ENCODE measurements around the gene UPF3A. TPM values are rescaled to one million over a fixed set of nuclear protein-coding genes. Genes with fewer than 3 reads are reported as not detected.
"Not testable (repeated sequence)": the region's sequence is repeated elsewhere in the genome, so short reads cannot be mapped to it uniquely, and the experiment has no call there.

Gene UPF3A
- total RNA-seq, 1 donor from 2014 or later = 60.4 TPM

DNA sequence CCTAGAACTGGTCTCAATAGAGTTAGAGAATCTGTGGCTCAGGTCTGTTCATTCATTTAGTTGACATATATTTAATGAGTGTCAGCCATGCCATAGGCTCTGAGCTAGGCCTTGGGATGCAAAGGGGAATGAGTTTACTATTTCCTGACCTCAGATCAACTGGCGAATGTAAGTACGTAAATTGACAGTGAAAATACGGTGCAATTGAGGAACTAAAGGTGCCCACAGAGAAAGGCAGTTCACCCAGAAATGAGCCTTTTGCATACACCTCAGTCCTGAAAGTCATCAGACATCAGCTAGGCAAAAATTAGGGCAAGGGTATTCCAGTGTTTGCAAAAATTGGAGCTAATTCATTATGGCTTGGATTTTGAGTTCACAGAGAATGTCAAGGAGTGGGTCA, 20.6 kb upstream of the UPF3A start:
- no peak for DNase-seq (ENCODE audit: low spot score)
- intact Hi-C loops (cut with DNase I) = no loop called here

DNA sequence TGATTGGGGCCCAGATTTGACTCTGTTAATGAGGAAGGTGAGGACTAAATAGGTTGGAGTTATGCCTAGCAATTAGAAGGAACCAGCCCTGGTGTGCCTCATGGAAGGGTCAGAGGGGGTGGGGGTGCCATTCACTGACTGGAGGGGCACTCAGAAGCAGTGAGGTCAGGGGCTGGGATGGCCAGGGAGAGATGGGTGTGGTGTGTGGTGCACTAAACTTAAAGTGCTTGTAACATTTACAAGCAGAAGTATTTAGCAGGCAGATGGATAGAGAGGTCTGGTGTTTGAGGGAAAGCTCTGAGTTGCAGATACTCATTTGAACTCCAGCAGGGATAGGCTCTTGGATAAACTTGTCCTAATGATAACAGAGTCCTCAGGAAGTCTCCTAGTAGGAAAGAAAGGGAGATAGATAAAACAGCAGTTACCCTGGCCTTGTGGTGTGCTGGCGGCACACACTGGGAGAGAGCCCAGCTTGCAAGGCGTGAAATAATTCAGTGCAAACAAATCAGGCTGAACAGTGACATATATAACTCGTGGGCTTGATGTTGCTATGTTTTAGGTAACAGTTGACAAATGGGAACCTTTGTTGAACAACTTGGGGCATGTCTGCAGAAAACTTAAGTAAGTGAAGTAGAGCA, 20.0 kb upstream of the UPF3A start:
- DNase-seq (ENCODE audit: low spot score) (no peak), ATAC-seq (no peak)
- intact Hi-C loops (cut with DNase I) = no loop called here

More for the DNA sequence above, 20.6 kb upstream of the UPF3A start:
- no peak for ATAC-seq

- DNase-seq (ENCODE audit: low spot score) (no peak), ATAC-seq (no peak)
- intact Hi-C loops (cut with DNase I) = no loop called here
Measured at GRCh38 chr13:114263578-114263977, 17.8 kb upstream of the UPF3A start.

DNA sequence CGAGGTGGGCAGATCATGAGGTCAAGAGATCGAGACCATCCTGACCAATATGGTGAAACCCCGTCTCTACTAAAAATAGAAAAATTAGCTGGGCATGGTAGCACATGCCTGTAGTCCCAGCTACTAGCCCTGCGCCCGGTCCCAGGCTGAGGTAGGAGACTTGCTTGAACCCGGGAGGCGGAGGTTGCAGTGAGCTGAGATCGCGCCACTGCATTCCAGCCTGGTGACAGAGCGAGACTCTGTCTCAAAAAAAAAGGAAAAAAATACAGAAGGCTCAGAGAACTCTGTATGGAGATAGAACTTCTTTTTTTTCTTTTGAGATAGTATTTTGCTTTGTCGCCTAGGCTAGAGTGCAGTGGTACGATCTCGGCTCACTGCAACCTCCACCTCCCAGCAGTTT, 17.1 kb upstream of the UPF3A start:
- DNase-seq (ENCODE audit: low spot score); intact Hi-C loops (cut with DNase I); ATAC-seq: not testable (repeated sequence)

DNA sequence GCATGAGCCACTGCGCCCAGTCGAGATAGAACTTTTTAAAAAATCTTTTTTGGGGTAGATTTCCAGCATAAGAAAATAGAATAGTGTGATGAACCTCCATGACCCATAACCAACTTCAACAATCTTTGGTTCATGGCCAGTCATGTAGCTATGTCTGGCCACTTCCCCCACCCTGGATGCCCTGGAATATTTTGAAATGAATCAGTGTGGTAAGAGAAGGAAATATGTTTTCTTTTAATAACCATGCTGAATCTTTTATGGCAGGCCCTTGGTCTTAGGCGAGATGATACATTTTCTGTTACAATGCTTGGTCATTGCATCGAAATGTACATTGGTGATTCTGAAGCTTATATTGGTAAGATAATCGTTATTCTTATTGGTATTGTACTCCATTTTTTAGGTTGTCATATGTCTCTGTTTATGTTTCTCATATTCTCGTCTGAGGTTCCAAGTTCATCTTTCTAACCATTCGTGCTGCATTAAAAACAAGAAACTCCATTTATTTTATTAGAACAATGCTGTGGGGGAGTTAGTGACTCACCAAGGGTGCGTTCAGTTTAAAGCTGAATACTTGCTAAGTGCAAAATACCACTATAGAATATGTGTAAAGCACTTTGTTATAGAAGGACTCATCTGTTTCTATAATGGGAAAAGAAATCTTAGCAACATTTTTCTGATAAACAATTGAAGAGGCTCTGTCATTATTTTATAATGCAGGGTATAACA, 16.4 kb upstream of the UPF3A start:
- ATAC-seq (no peak), DNase-seq (ENCODE audit: low spot score) (no peak)
- intact Hi-C loops (cut with DNase I) = no loop called here

- intact Hi-C loops (cut with DNase I) = no loop called here
- no peak for ATAC-seq
Measured at GRCh38 chr13:114266241-114266640, 15.2 kb upstream of the UPF3A start.

GRCh38 chr13:114268344-114269280, 12.8 kb upstream of the UPF3A start:
- intact Hi-C loops (cut with DNase I) = no loop called here
- ATAC-seq = no peak
- no peak for DNase-seq (ENCODE audit: low spot score)

More at GRCh38 chr13:114266241-114266640, 15.2 kb upstream of the UPF3A start:
- no peak for DNase-seq (ENCODE audit: low spot score)

- no peak for DNase-seq (ENCODE audit: low spot score)
- intact Hi-C loops (cut with DNase I) = no loop called here
- no peak for ATAC-seq
Measured at GRCh38 chr13:114269281-114269770, 12.1 kb upstream of the UPF3A start.

GRCh38 chr13:114272977-114273376, 8.4 kb upstream of the UPF3A start:
- DNase-seq (ENCODE audit: low spot score) = no peak
- no peak for ATAC-seq
- intact Hi-C loops (cut with DNase I) = no loop called here

- DNase-seq (ENCODE audit: low spot score) = no peak
- no peak for ATAC-seq
- intact Hi-C loops (cut with DNase I) = no loop called here
Measured at GRCh38 chr13:114275304-114275703, 6.1 kb upstream of the UPF3A start.

DNA sequence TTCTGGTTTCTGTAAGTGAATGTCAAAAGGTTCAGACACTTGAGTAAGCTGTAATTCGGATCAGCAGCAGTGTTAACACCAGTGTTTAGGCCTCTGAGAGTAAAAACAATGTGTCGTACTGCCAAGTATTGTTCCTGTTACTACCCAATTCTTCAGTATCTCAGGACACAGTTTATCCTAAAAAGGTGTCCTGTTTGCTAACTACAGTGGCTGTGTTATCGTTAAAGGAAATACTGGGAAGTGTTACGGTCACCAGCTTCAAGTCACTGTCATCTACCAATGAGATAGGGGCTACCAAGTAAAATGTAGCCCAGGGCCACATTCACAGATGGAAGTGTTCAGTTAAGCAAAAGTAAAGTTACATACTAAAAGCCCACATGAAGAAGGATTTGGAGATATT, 2.3 kb upstream of the UPF3A start:
- no peak for DNase-seq (ENCODE audit: low spot score)
- no peak for ATAC-seq
- intact Hi-C loops (cut with DNase I) = no loop called here

DNA sequence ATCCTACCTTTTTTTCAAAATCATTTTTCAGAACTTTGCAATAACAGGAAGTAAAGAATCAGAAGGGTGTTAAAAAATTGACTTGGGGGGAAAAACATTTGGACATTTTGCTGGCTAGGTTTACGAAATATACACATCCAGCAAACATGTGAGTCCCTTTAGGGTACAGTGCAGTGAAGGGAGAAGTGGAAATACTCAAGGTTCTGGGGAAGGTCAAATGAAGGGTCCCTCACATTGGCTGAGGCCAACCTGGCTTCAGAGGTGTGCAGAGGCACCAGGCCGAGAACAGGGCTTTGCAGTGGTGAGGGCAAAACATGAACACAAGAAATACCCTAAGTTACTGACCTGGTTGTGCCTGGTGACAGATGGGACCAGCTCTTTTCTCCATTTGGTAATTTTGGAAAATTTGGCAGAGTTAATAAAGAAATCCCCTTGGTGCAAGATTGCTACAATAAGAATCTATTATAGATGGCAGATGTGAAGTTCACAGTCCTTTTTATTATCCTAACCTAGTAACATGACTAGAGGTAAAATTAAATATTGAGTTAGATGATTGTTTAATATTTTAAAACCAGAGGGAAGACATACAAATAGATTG, 1.5 kb upstream of the UPF3A start:
- intact Hi-C loops (cut with DNase I) = no loop called here
- no peak for DNase-seq (ENCODE audit: low spot score)
- ATAC-seq = no peak

- DNase-seq (ENCODE audit: low spot score) = peak; percentile 69
- ATAC-seq = peak; percentile 82
- intact Hi-C loops (cut with DNase I) = no loop called here
Measured at GRCh38 chr13:114282041-114282670, 755 bp downstream of the UPF3A start.

DNA sequence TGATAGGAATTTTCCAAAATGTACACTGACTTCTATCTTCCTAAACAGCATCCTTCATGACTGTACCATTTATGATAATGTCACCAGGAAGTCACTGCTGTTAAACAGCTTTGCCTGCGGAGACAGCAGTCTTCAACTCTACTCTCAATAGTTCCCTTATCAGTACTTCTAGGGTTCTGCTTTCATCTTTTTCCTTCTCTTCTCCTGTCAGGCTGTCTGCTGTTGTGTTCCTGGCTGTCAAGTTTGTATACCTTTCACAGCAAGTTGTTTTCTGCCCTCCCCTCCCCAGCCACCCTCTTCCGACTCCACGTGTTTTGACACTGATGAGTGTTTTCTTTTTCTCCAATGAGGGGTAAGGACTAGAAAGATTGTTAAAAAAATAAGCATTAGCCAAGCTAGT, 2.2 kb downstream of the UPF3A start:
- intact Hi-C loops (cut with DNase I) = no loop called here
- DNase-seq (ENCODE audit: low spot score) (no peak), ATAC-seq (no peak)

GRCh38 chr13:114284680-114285079, 3.3 kb downstream of the UPF3A start:
- DNase-seq (ENCODE audit: low spot score) (no peak), ATAC-seq (no peak)
- intact Hi-C loops (cut with DNase I) = no loop called here

DNA sequence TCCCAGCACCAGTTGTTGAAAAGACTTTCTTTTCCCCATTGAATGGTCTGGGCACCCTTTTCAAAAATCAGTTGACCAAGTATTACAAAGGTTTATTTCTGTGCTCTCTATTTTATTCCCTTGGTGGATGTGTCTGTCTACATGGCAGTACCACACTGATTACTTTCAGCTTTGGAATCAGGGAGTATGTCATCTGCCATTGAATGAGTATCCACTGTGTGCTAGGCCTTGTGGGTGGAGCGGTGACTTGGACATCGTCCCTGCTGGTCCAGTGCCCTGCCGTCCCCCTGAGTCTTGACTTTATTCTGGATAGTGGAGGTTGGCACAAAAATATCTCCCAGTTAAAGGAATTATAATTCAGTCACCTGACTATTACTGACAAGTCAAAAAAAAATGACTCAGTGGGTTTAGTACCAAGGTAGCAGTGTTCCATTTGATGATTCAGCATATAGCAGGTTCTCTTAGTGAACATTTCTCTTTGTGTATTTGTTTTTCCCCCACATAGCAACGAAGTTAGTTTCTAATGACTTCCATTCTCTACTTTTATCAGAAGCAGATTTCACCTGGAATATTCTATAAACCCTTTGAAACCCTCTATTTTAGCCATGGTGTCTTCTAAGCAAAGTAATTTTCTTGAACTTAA, 3.9 kb downstream of the UPF3A start:
- ATAC-seq (no peak), DNase-seq (ENCODE audit: low spot score) (no peak)
- intact Hi-C loops (cut with DNase I) = no loop called here

- intact Hi-C loops (cut with DNase I) = no loop called here
- DNase-seq (ENCODE audit: low spot score) (no peak), ATAC-seq (no peak)
Measured at GRCh38 chr13:114286808-114287207, 5.4 kb downstream of the UPF3A start.

GRCh38 chr13:114288157-114288591, 6.8 kb downstream of the UPF3A start:
- intact Hi-C loops (cut with DNase I) = no loop called here

More at GRCh38 chr13:114288157-114288591, 6.8 kb downstream of the UPF3A start:
- ATAC-seq = no peak
- no peak for DNase-seq (ENCODE audit: low spot score)

All from sciatic nerve (tissue), 2 donors.